ENCODE results near the gene EPB41L2. TPM values are rescaled to one million over a fixed set of nuclear protein-coding genes. Genes with fewer than 3 reads are reported as not detected.

Gene EPB41L2
- total RNA-seq, 3 donors from 2014 or later (not counting 1 experiment from before 2014, with no cell fraction given), result 6.8 to 11.4 (median 11.0) TPM

DNA sequence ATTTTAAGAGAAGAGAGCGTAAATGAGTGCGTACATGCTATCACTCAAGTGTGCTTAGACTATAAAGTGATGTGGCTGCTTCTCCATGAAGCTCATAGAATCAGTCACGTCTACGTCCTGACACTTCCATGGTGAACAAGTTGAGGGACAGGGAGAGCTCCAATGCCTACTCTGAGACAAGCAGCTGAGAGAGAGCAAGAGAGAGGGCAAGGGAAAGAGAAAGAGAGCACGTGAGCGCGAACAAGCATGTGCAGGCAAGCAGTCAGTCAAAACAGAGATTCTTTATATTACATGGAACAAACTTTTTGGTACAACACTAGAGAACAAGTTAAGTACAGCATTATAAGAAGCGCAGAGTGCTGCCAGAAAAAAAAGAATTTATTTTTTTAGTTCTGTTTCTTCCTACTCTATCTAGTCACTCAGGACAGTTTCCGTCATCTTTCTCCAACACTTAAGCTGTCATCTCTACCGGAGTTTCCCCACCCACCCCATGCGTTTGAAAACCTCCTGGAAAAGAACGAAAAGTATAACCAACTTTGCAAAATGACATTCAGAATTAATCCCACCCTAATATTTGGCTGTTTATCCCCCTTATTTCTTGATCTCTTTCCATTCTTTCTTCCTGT is 61.8 kb downstream of the EPB41L2 start:
- Histone ChIP-seq H3K9me3 (ENCODE audit: control insufficient read depth, insufficient read depth, low read length) (no peaks in the 10 kb centered on the region), H3K36me3 (ENCODE audit: control insufficient read depth, insufficient read depth, low read length) (no peaks in the 10 kb centered on the region), H3K4me3 (ENCODE audit: low read length) (no peak overlapping the region), H3K27ac (ENCODE audit: low read length) (no peak overlapping the region), H3K27me3 (ENCODE audit: control insufficient read depth, insufficient read depth, low read length) (no peaks in the 10 kb centered on the region), H3K4me1 (ENCODE audit: control insufficient read depth, insufficient read depth, low read length) (no peaks in the 10 kb centered on the region)
- H3K9me3 Mint-ChIP-seq, result no peaks in the 10 kb centered on the region
- no peaks in the 10 kb centered on the region for H3K36me3 Mint-ChIP-seq
- peaks cover 7 to 20% of the 10 kb centered on the region in 2 donors for H3K27me3 Mint-ChIP-seq (ENCODE audit: low read depth in 2 of 2)
- ATAC-seq (no peak), DNase-seq (no peak)
- no peak overlapping the region for H3K27ac Mint-ChIP-seq
- H3K4me3 Mint-ChIP-seq, result no peak overlapping the region
- H3K4me1 Mint-ChIP-seq, result no peaks in the 10 kb centered on the region
- intact Hi-C loops (cut with micrococcal nuclease), result no loop called here
- TF ChIP-seq CTCF (IDR thresholded peaks at IDR 0.05), result no peak
- 91% methylated on average over 12 of the region's 12 CpGs for WGBS (ENCODE audit: insufficient coverage)

- 88% methylated on average over 6 of the region's 6 CpGs for WGBS (ENCODE audit: insufficient coverage)
- Histone ChIP-seq H3K4me1 (ENCODE audit: control insufficient read depth, insufficient read depth, low read length) (no peaks in the 10 kb centered on the region), H3K9me3 (ENCODE audit: control insufficient read depth, insufficient read depth, low read length) (no peaks in the 10 kb centered on the region), H3K27me3 (ENCODE audit: control insufficient read depth, insufficient read depth, low read length) (no peaks in the 10 kb centered on the region), H3K36me3 (ENCODE audit: control insufficient read depth, insufficient read depth, low read length) (no peaks in the 10 kb centered on the region), H3K27ac (ENCODE audit: low read length) (no peak overlapping the region), H3K4me3 (ENCODE audit: low read length) (no peak overlapping the region)
- Mint-ChIP-seq H3K4me1 (no peaks in the 10 kb centered on the region), H3K9me3 (no peaks in the 10 kb centered on the region), H3K27me3 (ENCODE audit: low read depth in 2 of 2) (peaks cover 7 to 20% of the 10 kb centered on the region in 2 donors), H3K36me3 (no peaks in the 10 kb centered on the region), H3K4me3 (no peak overlapping the region), H3K27ac (no peak overlapping the region)
- no peak for DNase-seq
- TF ChIP-seq CTCF (IDR thresholded peaks at IDR 0.05), result no peak
- intact Hi-C loops (cut with micrococcal nuclease), result no loop called here
- no peak for ATAC-seq
These were observed 62.5 kb downstream of the EPB41L2 start for GRCh38 chr6:131000544-131000943.

DNA sequence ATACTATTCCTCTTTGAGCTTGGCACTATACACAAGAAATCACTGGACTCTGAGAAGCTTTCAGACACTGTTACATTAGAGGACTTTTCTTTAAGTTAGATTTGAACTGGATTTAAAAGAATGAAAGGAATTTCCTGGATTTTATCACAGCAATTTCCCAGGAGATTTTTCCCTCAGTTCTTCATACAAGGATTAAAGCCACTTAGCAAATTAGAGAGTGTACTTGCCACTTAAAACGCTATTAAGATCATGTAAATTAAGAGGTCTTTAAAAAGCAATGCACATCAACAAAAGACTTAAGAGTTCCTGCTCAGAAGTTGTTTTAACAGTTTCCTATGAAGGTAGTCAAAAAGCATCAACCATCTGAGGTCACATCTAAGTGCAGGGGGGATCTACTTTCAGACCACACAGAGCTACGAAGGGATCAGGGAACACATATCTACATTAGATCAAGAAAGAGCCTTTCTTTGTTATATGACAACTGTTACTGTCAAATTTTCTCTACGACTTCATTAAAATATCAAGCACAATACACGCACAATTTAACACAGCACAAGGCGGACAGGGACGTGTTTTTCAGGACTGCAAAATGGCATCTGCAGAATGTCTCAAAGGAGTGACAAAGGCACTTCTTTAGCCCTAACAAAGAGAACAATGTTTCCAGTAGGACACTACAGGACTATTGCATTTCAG is 65.8 kb downstream of the EPB41L2 start:
- H3K36me3 Mint-ChIP-seq, result no peaks in the 10 kb centered on the region
- Histone ChIP-seq H3K36me3 (ENCODE audit: control insufficient read depth, insufficient read depth, low read length) (no peaks in the 10 kb centered on the region), H3K4me3 (ENCODE audit: low read length) (no peak overlapping the region), H3K27me3 (ENCODE audit: control insufficient read depth, insufficient read depth, low read length) (no peaks in the 10 kb centered on the region), H3K27ac (ENCODE audit: low read length) (no peak overlapping the region), H3K4me1 (ENCODE audit: control insufficient read depth, insufficient read depth, low read length) (no peaks in the 10 kb centered on the region), H3K9me3 (ENCODE audit: control insufficient read depth, insufficient read depth, low read length) (no peaks in the 10 kb centered on the region)
- intact Hi-C loops (cut with micrococcal nuclease), result no loop called here
- DNase-seq, result no peak
- 90% methylated on average over 5 of the region's 6 CpGs for WGBS (ENCODE audit: insufficient coverage)
- H3K27me3 Mint-ChIP-seq (ENCODE audit: low read depth in 2 of 2), result peaks cover 7 to 20% of the 10 kb centered on the region in 2 donors
- no peaks in the 10 kb centered on the region for H3K9me3 Mint-ChIP-seq
- H3K27ac Mint-ChIP-seq, result no peak overlapping the region
- H3K4me1 Mint-ChIP-seq, result no peaks in the 10 kb centered on the region
- no peak for ATAC-seq
- TF ChIP-seq CTCF (IDR thresholded peaks at IDR 0.05), result no peak
- no peak overlapping the region for H3K4me3 Mint-ChIP-seq

All from natural killer cell (primary cell).